CD4-positive, CD25-positive, alpha-beta regulatory T cell (primary cell): ENCODE measurements around the gene LAGE3. TPM values are rescaled to one million over a fixed set of nuclear protein-coding genes. Genes with fewer than 3 reads are reported as not detected.

Experiments used
- ATAC-seq, 2 donors: fragments of 150-1000 bp; cut with Tn5 transposase; one replicate each; pipeline ENCODE4 v1.10.0; 2021; ENCODE audit warnings: low read depth in 2 of 2, moderate number of reproducible peaks in 2 of 2, moderate library complexity in 1 of 2
- DNase-seq, 3 donors: peaks; one replicate each; pipeline versions ENCODE4 v3.0.0 to v3.0.0-alpha.2; 2012 to 2022; ENCODE audit warnings: mixed read lengths in 1 of 3
- H3K27ac ChIP-seq: one replicate; pipeline ENCODE4 v1.7.0; 2013; ENCODE audit warnings: mild to moderate bottlenecking, low read length; ENCODE audit not compliant: insufficient read depth, poor library complexity, severe bottlenecking
- H3K27me3 ChIP-seq: one replicate; pipeline ENCODE4 v1.7.0; 2013; ENCODE audit warnings: low read length; ENCODE audit not compliant: control insufficient read depth, insufficient read depth
- H3K36me3 ChIP-seq: one replicate; pipeline ENCODE4 v1.7.0; 2013; ENCODE audit warnings: mild to moderate bottlenecking, low read length, moderate library complexity; ENCODE audit not compliant: control insufficient read depth, insufficient read depth
- H3K4me1 ChIP-seq: 2 replicates; pipeline ENCODE4 v1.7.0; 2013; ENCODE audit warnings: mild to moderate bottlenecking, low read length; ENCODE audit not compliant: insufficient read depth, control insufficient read depth, poor library complexity, severe bottlenecking
- H3K4me3 ChIP-seq: one replicate; pipeline ENCODE4 v1.7.0; 2013; ENCODE audit warnings: low read depth, mild to moderate bottlenecking, low read length, moderate library complexity
- H3K9me3 ChIP-seq, 2 experiments: 1 replicate in 1 of 2; 2 replicates in 1 of 2; pipeline ENCODE4 v1.7.0; 2013; ENCODE audit warnings: low read length in 2 of 2, mild to moderate bottlenecking in 1 of 2, moderate library complexity in 1 of 2; ENCODE audit not compliant: control insufficient read depth in 2 of 2
- H3K27ac Mint-ChIP-seq, 3 donors: one replicate each; pipeline ENCODE4 v1.8.0; 2020 to 2022; ENCODE audit warnings: mild to moderate bottlenecking in 3 of 3, mixed read lengths in 3 of 3, moderate library complexity in 2 of 3
- H3K27me3 Mint-ChIP-seq: one replicate; pipeline ENCODE4 v1.8.0; 2022; ENCODE audit warnings: mild to moderate bottlenecking, mixed read lengths
- H3K36me3 Mint-ChIP-seq: one replicate; pipeline ENCODE4 v1.8.0; 2020; ENCODE audit warnings: mixed read lengths
- H3K4me1 Mint-ChIP-seq, 4 donors: one replicate each; pipeline ENCODE4 v1.8.0; 2020 to 2022; ENCODE audit warnings: mixed read lengths in 4 of 4, mild to moderate bottlenecking in 1 of 4
- H3K4me3 Mint-ChIP-seq, 4 donors: one replicate each; pipeline ENCODE4 v1.8.0; 2020 to 2022; ENCODE audit warnings: mild to moderate bottlenecking in 4 of 4, mixed read lengths in 4 of 4, moderate library complexity in 3 of 4
- H3K9me3 Mint-ChIP-seq, 7 donors: one replicate each; pipeline ENCODE4 v1.8.0; 2020 to 2022; ENCODE audit warnings: mixed read lengths in 7 of 7, mild to moderate bottlenecking in 3 of 7, moderate library complexity in 2 of 7
- polyA plus RNA-seq, 4 donors: library from polyadenylated mRNA; unstranded; fragments of 300-500 nt; fragmentation: Illumina TruSeq; gene quantifications; one replicate each; pipeline ENCODE4 v1.2.3, GENCODE V29; 2021
- total RNA-seq: library from RNA; stranded (reverse); gene quantifications from one replicate; pipeline ENCODE4 v1.2.3, GENCODE V29; 2022

LAGE3 gene, protein sequence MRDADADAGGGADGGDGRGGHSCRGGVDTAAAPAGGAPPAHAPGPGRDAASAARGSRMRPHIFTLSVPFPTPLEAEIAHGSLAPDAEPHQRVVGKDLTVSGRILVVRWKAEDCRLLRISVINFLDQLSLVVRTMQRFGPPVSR
- 8.9 TPM for total RNA-seq
- 10 to 100 TPM; 39.5 to 47.9 (median 43.3) TPM for polyA plus RNA-seq

DNA sequence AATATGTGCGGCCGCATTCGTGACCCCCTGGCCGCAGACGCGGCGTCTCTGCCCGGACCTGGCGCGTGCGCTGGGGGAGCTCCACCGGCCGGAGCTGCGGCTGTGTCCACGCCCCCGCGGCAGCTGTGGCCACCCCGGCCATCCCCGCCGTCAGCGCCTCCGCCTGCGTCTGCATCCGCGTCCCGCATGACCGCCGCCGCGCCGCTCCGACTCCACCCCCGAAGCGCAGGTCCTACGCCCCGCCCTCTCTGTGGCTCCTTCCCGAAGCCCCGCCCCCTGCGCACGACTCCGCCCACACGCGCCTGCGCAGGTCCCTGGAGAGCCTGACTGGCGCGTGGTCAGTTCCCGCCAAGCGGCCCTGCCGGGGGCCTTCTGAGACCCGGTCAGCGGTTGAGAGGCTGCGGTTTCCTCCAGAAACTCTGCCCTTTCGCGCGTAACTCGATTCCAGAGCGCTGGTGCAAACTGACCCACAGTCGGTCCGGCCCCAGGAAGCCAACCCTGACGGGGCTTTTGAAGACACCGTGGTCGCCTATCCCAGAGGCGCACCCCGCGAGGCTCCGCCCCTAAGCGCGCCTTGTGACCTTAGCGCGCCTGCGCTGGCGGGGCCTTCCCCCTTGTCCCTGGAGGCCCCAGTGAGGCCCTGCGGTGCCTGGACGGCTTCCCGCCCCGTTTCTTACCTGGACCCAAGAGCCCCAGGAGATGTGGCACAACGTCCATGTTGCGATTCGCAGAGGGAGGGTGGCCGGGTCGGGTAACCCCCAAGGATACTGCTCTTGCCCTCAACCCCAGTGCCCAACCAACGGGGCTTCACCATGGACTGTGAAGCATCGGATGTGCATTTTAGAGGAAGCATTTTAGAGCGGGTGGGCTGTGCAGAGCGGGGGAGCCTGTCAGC lies at the start of gene LAGE3:
LAGE3 (minus strand) TSS at position 554 of the 895 bp plus-strand sequence; CDS start at position 188, 366 bp downstream.
- Mint-ChIP-seq H3K27me3 (no peaks in the 10 kb centered on the region), H3K9me3 (no peaks in the 10 kb centered on the region), H3K4me1 (peaks cover 0 to 34% (median 5%) of the 10 kb centered on the region in 4 donors), H3K4me3 (peak within 1 kb of the TSS; percentile 79 to 92 (median 84)), H3K36me3 (no peaks in the 10 kb centered on the region), H3K27ac (peak within 1 kb of the TSS; percentile 43 to 90 (median 84))
- H3K27me3 ChIP-seq: no peaks in the 10 kb centered on the region
- H3K9me3 ChIP-seq: no peaks in the 10 kb centered on the region
- peak; percentile 87 to 93 (median 91) for DNase-seq
- peak within 1 kb of the TSS; percentile 35 for H3K4me3 ChIP-seq
- H3K27ac ChIP-seq: peak within 1 kb of the TSS; percentile 83
- peaks cover 14% of the 10 kb centered on the region for H3K4me1 ChIP-seq
- H3K36me3 ChIP-seq: no peaks in the 10 kb centered on the region
- ATAC-seq: peak; percentile 88 to 89

DNA sequence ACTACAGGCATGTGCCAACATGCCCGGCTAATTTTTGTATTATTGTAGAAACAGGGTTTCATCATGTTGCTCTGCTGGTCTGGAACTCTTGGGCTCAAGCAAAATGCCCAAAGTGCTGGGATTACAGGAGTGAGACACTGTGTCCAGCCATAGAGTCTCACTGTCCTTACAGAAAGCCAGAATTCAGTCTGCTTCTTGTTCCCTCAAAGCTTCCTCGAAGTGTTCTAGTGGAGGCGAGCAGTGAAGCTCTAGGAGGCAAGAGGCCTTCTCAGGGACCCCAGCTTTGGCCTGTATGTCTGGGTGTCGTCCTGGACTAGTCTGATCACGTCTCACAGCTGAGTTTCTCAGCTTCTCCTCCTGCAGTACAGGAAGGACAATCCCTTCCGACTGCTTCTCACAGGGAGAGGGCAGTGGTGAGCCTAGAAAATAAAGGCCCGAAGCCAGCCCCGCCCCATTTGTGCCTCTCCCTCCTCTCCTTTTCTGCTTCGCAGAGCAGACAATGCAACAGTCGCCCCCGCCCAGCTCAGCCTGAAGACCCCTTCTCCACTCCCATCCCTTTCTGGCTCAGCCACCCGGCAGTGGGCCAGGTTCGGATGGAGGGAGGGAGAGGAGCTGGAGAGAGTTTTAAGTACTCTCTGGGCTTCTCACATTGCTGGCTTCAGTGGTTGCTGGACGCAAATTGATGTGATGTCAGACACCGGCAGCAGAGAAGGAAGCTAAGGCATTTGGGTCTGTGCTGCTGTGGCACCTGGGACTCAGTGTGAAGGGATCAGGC lies 48.0 kb upstream of the LAGE3 start:
- no peaks in the 10 kb centered on the region for H3K9me3 Mint-ChIP-seq
- ATAC-seq (peak; percentile 85 to 87), DNase-seq (peak; percentile 40 to 77 (median 50))
- Histone ChIP-seq H3K9me3 (no peaks in the 10 kb centered on the region), H3K36me3 (no peaks in the 10 kb centered on the region), H3K27ac (no peak overlapping the region), H3K4me3 (no peak overlapping the region), H3K27me3 (no peaks in the 10 kb centered on the region), H3K4me1 (peaks cover 13% of the 10 kb centered on the region)
- peak overlapping the region; percentile 55 to 90 (median 56) for H3K27ac Mint-ChIP-seq
- peaks cover 0 to 30% (median 8%) of the 10 kb centered on the region in 4 donors for H3K4me1 Mint-ChIP-seq
- peak overlapping the region in 1 of 4 donors; percentile 68 for H3K4me3 Mint-ChIP-seq
- no peaks in the 10 kb centered on the region for H3K27me3 Mint-ChIP-seq
- H3K36me3 Mint-ChIP-seq: no peaks in the 10 kb centered on the region

DNA sequence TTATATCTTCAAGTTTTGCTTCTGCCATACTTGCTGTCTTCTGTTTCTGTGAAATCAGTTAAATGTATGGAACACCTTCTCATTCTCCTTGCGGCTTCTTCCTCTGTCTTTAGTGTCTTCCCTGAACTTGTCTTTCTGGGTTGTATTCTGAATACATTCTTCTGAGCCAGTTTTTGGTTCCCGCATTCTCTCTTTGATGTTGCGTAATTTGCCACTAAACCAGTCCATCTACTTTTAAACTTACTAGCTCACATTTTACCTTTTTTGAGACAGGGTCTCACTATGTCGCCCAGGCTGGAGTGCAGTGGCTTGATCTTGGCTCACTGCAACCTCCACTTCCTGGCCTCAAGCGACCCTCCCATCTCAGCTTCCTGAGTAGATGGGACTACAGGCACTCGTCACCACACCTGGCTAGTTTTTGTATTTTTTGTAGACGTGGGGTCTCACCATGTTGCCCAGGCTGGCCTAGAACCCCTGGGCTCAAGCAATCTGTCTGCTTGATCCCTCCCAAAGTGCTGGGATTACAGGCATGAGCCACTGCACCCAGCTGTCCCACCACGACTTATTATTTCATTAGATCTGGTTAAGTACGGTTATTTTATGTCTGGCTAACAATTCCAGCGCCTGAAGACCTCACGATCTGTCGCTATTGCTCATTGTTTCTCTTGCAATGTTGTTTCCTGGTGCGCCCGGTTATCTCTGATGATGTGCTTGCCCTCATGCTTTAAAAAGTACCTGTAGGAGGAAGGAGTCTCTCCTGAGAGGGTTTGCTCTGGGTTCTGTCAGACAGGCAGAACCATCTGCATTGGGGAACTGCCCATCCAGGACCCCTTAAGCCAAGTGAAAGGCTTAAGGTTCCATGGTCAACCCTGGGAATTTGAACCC lies 46.8 kb upstream of the LAGE3 start:
- Histone ChIP-seq H3K4me1 (peaks cover 13% of the 10 kb centered on the region), H3K27ac (no peak overlapping the region), H3K27me3 (no peaks in the 10 kb centered on the region), H3K4me3 (no peak overlapping the region), H3K36me3 (no peaks in the 10 kb centered on the region), H3K9me3 (no peaks in the 10 kb centered on the region)
- H3K4me1 Mint-ChIP-seq: peaks cover 0 to 27% (median 8%) of the 10 kb centered on the region in 4 donors
- H3K9me3 Mint-ChIP-seq: no peaks in the 10 kb centered on the region
- peak overlapping the region in 2 of 3 donors; percentile 12 to 56 for H3K27ac Mint-ChIP-seq
- ATAC-seq (no peak), DNase-seq (no peak)
- no peaks in the 10 kb centered on the region for H3K27me3 Mint-ChIP-seq
- peak overlapping the region in 1 of 4 donors; percentile 19 for H3K4me3 Mint-ChIP-seq
- H3K36me3 Mint-ChIP-seq: no peaks in the 10 kb centered on the region

DNA sequence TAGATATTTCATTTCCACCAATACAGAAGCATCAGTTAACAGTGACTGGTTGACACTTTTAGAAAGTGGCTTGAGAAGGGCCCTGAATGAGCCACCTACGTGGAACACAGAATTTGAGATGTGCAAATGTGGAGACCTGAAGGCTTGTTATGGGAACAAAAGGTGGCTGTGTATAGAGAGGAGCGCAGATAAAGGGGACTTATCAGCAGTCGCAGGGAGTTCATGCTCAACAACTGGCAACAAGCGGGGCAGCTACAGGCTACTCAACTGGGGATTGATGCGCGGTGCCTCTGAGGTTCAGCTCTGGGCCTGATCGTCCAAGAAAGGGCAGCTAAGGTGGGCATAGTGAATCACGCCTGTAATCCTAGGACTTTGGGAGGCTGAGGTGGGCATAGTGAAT lies 40.3 kb upstream of the LAGE3 start:
- H3K27ac Mint-ChIP-seq: no peak overlapping the region
- H3K4me3 ChIP-seq: no peak overlapping the region
- H3K27me3 ChIP-seq: no peaks in the 10 kb centered on the region
- no peaks in the 10 kb centered on the region for H3K9me3 ChIP-seq
- ATAC-seq (no peak), DNase-seq (no peak)
- no peak overlapping the region for H3K27ac ChIP-seq
- H3K36me3 ChIP-seq: no peaks in the 10 kb centered on the region
- no peaks in the 10 kb centered on the region for H3K27me3 Mint-ChIP-seq
- no peaks in the 10 kb centered on the region for H3K36me3 Mint-ChIP-seq
- H3K4me1 ChIP-seq: peaks cover 14% of the 10 kb centered on the region
- peaks cover 0 to 14% (median 0%) of the 10 kb centered on the region in 4 donors for H3K4me1 Mint-ChIP-seq
- no peaks in the 10 kb centered on the region for H3K9me3 Mint-ChIP-seq
- no peak overlapping the region for H3K4me3 Mint-ChIP-seq

DNA sequence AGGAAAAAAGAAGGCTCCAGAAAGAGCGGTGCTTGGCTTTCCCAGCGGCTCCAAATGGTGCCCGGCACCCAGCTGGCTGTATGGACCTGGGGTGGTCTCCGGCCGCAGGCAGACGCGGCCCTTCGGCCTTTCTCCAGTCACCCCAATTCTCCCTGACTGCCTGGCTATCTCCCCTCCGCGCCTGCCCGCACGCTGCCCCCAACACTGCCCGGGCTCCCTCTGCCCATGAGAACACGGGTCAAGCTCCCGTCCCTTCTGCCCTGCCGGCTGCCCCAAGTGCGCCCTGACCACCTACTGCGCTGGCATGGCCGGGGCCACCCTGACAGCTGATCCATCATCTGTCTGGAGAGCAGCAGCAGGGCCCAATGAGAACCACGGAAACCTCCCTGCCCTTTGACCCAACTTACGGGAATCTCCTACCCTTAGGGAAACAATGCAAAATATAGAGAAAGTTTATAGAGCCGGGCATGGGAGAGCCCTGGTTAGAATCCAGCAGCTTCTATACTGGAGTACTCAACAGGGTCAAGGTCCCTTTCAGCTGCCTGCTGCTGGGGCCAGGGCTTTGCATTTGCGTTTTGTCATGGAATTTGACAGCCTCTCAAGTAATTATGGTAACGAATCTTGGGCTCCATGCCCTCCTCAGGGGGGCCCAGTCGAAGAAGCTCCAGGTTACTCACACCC lies 38.2 kb upstream of the LAGE3 start:
- H3K27ac ChIP-seq: peak overlapping the region; percentile 71
- peaks cover 0 to 25% (median 5%) of the 10 kb centered on the region in 4 donors for H3K4me1 Mint-ChIP-seq
- H3K27me3 ChIP-seq: no peaks in the 10 kb centered on the region
- H3K4me3 Mint-ChIP-seq: peak overlapping the region; percentile 9 to 89 (median 51)
- H3K4me3 ChIP-seq: peak overlapping the region; percentile 80
- no peaks in the 10 kb centered on the region for H3K27me3 Mint-ChIP-seq
- H3K9me3 ChIP-seq: no peaks in the 10 kb centered on the region
- no peak overlapping the region for H3K27ac Mint-ChIP-seq
- H3K36me3 ChIP-seq: no peaks in the 10 kb centered on the region
- DNase-seq: no peak
- H3K9me3 Mint-ChIP-seq: no peaks in the 10 kb centered on the region
- peaks cover 5% of the 10 kb centered on the region for H3K36me3 Mint-ChIP-seq
- H3K4me1 ChIP-seq: peaks cover 14% of the 10 kb centered on the region
- ATAC-seq: no peak

DNA sequence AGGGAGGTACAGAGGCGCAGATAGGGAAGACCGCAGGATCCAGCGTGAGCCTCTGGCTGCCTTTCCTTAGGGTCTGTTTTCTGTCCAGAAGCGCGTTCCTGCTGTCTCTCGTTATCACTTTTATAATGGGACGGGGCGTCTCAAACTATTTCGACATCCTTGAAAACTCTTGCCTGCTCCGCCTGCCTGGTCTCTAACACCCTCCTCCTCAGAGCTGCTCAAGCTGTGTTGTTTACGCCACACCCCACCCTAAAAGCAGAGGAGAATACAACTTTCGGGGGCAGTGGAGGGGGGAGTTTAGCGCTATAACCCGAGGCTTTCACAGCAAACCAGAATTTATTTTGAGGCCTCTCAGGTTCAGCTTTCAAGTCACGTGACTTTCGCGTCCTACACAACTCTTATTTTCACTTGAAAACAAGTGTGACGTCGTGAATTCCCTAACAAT lies 37.6 kb upstream of the LAGE3 start:
- peak overlapping the region; percentile 51 to 89 (median 83) for H3K4me3 Mint-ChIP-seq
- peaks cover 0 to 28% (median 5%) of the 10 kb centered on the region in 4 donors for H3K4me1 Mint-ChIP-seq
- Histone ChIP-seq H3K4me3 (peak overlapping the region; percentile 80), H3K27me3 (no peaks in the 10 kb centered on the region), H3K27ac (peak overlapping the region; percentile 71), H3K36me3 (no peaks in the 10 kb centered on the region), H3K4me1 (peaks cover 17% of the 10 kb centered on the region), H3K9me3 (no peaks in the 10 kb centered on the region)
- no peaks in the 10 kb centered on the region for H3K9me3 Mint-ChIP-seq
- H3K27me3 Mint-ChIP-seq: no peaks in the 10 kb centered on the region
- H3K36me3 Mint-ChIP-seq: peaks cover 5% of the 10 kb centered on the region
- DNase-seq (peak in 1 of 3 donors; percentile 45), ATAC-seq (no peak)
- peak overlapping the region; percentile 90 to 95 (median 91) for H3K27ac Mint-ChIP-seq
